Hematopoietic multipotent progenitor cell treated with erythropoietin and hydrocortisone succinate and interleukin-3 and kit ligand, for 6 days (in vitro differentiated cells): Measurements from ENCODE around the gene CNOT6.

ENCODE experiments used
- DNase-seq: peaks from one replicate; pipeline ENCODE4 v3.0.0-alpha.2; 2015

The CNOT6 gene

GRCh38 chr5:180625125-180625790 is 131.1 kb downstream of the CNOT6 start:
- DNase-seq = no peak

GRCh38 chr5:180625791-180626660 is 131.8 kb downstream of the CNOT6 start:
- DNase-seq = no peak

GRCh38 chr5:180626661-180627385 is 132.6 kb downstream of the CNOT6 start:
- no peak for DNase-seq

GRCh38 chr5:180627386-180628120 is 133.4 kb downstream of the CNOT6 start:
- no peak for DNase-seq
